NCI-H1930 (cell line): ENCODE results near the gene OVCH2.

Source experiments
- DNase-seq, 2 experiments: peaks; one replicate each; lab custom pipeline; 2025; lab: John Stamatoyannopoulos, UW

Gene OVCH2

DNA sequence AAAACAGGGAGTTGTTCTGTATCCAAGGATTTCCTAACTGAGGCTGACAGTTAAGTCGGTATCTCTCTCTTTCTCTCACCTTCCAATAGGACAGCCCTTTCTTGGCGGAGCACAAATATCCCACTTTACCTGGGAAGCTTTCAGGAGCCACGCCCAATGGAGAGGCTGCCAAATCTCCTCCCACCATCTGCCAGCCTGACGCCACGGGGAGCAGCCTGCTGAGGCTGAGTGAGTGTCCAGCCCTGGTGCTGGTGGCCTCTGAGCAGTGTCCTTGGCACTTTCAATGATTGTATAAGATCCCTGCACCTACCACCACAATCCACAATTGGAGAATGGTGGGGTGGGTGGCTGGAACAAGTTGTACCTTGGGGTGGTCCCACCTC lies 66.6 kb downstream of the OVCH2 start:
- no peak for DNase-seq
